GM12878 (cell line): Measurements from ENCODE around the gene SSTR4. TPM values are rescaled to one million over a fixed set of nuclear protein-coding genes. Genes with fewer than 3 reads are reported as not detected.

ENCODE experiments used
- ATAC-seq: fragments of 200-7000 bp; cut with Tn5 transposase; 3 replicates; pipeline ENCODE4 v1.9.1; 2020; ENCODE audit warnings: mild to moderate bottlenecking, moderate library complexity
- BruUV-seq: library from RNA; stranded (reverse); fragments of 400-500 nt; replicated peaks from 2 replicates; lab custom pipeline; 2021; lab: Mats Ljungman, UMichigan
- CTCF ChIA-PET: fragments of 300-600 bp; sonication (Branson Sonifier 250); formaldehyde crosslinking; extraction: SDS; loops from one replicate; lab custom pipeline; 2021; ENCODE audit warnings: inconsistent platforms; lab: Yijun Ruan, JAX
- POLR2A ChIA-PET: fragments of 350-600 bp; formaldehyde crosslinking; extraction: SDS; loops from one replicate; lab custom pipeline; 2021; ENCODE audit warnings: inconsistent platforms; lab: Charles Lee
- RAD21 ChIA-PET: fragments of 300-600 bp; sonication (Branson Sonifier 250); formaldehyde crosslinking; loops from one replicate; lab custom pipeline; 2023; ENCODE audit warnings: antibody characterized with exemption; ENCODE audit not compliant: unreplicated experiment; lab: Charles Lee
- SMC1A ChIA-PET: fragments of 300-600 bp; sonication (Branson Sonifier 250); formaldehyde crosslinking; loops from one replicate; lab custom pipeline; 2023; ENCODE audit not compliant: unreplicated experiment, uncharacterized antibody; lab: Charles Lee
- DNase-seq: peaks from one replicate; pipeline ENCODE4 v3.0.0-alpha.2; 2011; ENCODE audit warnings: low read depth, low spot score
- FAIRE-seq: peaks from 3 replicates; lab custom pipeline; 2011; peaks lifted over from hg19 to GRCh38; lab: Jason Lieb, UNC
- H2AFZ ChIP-seq: 2 replicates; pipeline ENCODE4 v1.6.0; 2011; ENCODE audit warnings: low read depth, low read length, control low read depth; ENCODE audit not compliant: control insufficient read depth
- H3K27ac ChIP-seq: 2 replicates; pipeline ENCODE4 v1.5.1; 2011; ENCODE audit warnings: control low read depth; ENCODE audit not compliant: control insufficient read depth, insufficient read depth
- H3K27me3 ChIP-seq, 2 experiments: replicated peaks in 1 of 2; 2 replicates each; pipeline versions ENCODE4 v1.6.0 to v1.6.1; 2011; ENCODE audit warnings: low read length in 1 of 2; ENCODE audit not compliant: control insufficient read depth in 2 of 2, insufficient read depth in 2 of 2
- H3K36me3 ChIP-seq, 2 experiments: 2 replicates each; pipeline ENCODE4 v1.5.1; 2011; ENCODE audit warnings: low read length in 1 of 2; ENCODE audit not compliant: control insufficient read depth in 2 of 2, insufficient read depth in 2 of 2
- H3K4me1 ChIP-seq: 2 replicates; pipeline ENCODE4 v1.6.1; 2011; ENCODE audit warnings: mild to moderate bottlenecking, low read length, moderate library complexity, mixed read lengths; ENCODE audit not compliant: control insufficient read depth, insufficient read depth
- H3K4me2 ChIP-seq: 2 replicates; pipeline ENCODE4 v1.6.0; 2011; ENCODE audit warnings: control low read depth; ENCODE audit not compliant: control insufficient read depth, insufficient read depth
- H3K4me3 ChIP-seq: fragments of 200-600 bp; sonication (generic); 2 replicates; pipeline ENCODE4 v1.5.1; 2016
- H3K79me2 ChIP-seq: 2 replicates; pipeline ENCODE4 v1.6.0; 2011; ENCODE audit warnings: low read length; ENCODE audit not compliant: control insufficient read depth, insufficient read depth
- H3K9ac ChIP-seq: 2 replicates; pipeline ENCODE4 v1.8.0; 2011; ENCODE audit warnings: low read length, control low read depth, mixed read lengths; ENCODE audit not compliant: control insufficient read depth, insufficient read depth
- H3K9me3 ChIP-seq: replicated peaks from 3 replicates; pipeline ENCODE4 v1.5.1; 2011; ENCODE audit warnings: mild to moderate bottlenecking, low read length; ENCODE audit not compliant: control insufficient read depth, insufficient read depth
- H4K20me1 ChIP-seq: 2 replicates; pipeline ENCODE4 v1.6.0; 2011; ENCODE audit not compliant: control insufficient read depth, insufficient read depth
- CBFB ChIP-seq: IDR thresholded peaks from 2 replicates; pipeline ENCODE4 v1.6.1; 2016; ENCODE audit warnings: antibody characterized with exemption, low read depth
- CREM ChIP-seq: IDR thresholded peaks from 2 replicates; pipeline ENCODE4 v1.6.1; 2014; ENCODE audit warnings: antibody characterized with exemption, low read depth
- DPF2 ChIP-seq: fragments of 450-650 bp; IDR thresholded peaks from 2 replicates; pipeline ENCODE4 v1.6.1; 2017; ENCODE audit warnings: mild to moderate bottlenecking
- FOXK2 ChIP-seq: fragments of 450-650 bp; IDR thresholded peaks from 2 replicates; pipeline ENCODE4 v1.6.1; 2017; ENCODE audit warnings: mild to moderate bottlenecking, moderate library complexity
- IKZF1 ChIP-seq: fragments of 450-650 bp; conservative IDR thresholded peaks from 2 replicates; pipeline ENCODE4 v1.6.1; 2017; ENCODE audit warnings: antibody characterized with exemption, mild to moderate bottlenecking
- IRF4 ChIP-seq: IDR thresholded peaks from 2 replicates; pipeline ENCODE4 v1.6.1; 2011; ENCODE audit warnings: low read depth, low read length
- JUNB ChIP-seq: IDR thresholded peaks from 2 replicates; pipeline ENCODE4 v1.6.1; 2016; ENCODE audit warnings: antibody characterized with exemption, mild to moderate bottlenecking
- KDM1A ChIP-seq: fragments of 200-600 bp; sonication (generic); IDR thresholded peaks from 2 replicates; pipeline ENCODE4 v1.6.1; 2016; ENCODE audit warnings: borderline replicate concordance
- MTA2 ChIP-seq: fragments of 450-650 bp; IDR thresholded peaks from 2 replicates; pipeline ENCODE4 v1.6.1; 2016; ENCODE audit warnings: low read depth, mild to moderate bottlenecking, moderate library complexity
- MXI1 ChIP-seq: fragments of 150-350 bp; IDR thresholded peaks from 2 replicates; pipeline ENCODE4 v1.6.1; 2011; ENCODE audit warnings: low read depth, mild to moderate bottlenecking, inconsistent platforms, low read length, improper control_type of control experiment
- PAX8 ChIP-seq: fragments of 450-650 bp; IDR thresholded peaks from 2 replicates; pipeline ENCODE4 v1.6.1; 2017; ENCODE audit warnings: mild to moderate bottlenecking, moderate library complexity
- POU2F2 ChIP-seq: IDR thresholded peaks from 3 replicates; pipeline ENCODE4 v1.6.1; 2011; ENCODE audit warnings: low read depth, mild to moderate bottlenecking, low read length, borderline replicate concordance
- RAD21 ChIP-seq: IDR thresholded peaks from 2 replicates; pipeline ENCODE4 v1.6.1; 2011; ENCODE audit warnings: mild to moderate bottlenecking, low read depth, low read length, moderate library complexity; ENCODE audit not compliant: insufficient read depth
- RCOR1 ChIP-seq: conservative IDR thresholded peaks from 2 replicates; pipeline ENCODE4 v1.6.1; 2012; ENCODE audit warnings: low read depth, low read length, improper control_type of control experiment
- SMAD5 ChIP-seq: IDR thresholded peaks from 2 replicates; pipeline ENCODE4 v1.6.1; 2016; ENCODE audit warnings: antibody characterized with exemption, low read depth
- SMC3 ChIP-seq: IDR thresholded peaks from 2 replicates; pipeline ENCODE4 v1.6.1; 2011; ENCODE audit warnings: low read length, improper control_type of control experiment, borderline replicate concordance
- ZNF384 ChIP-seq: IDR thresholded peaks from 2 replicates; pipeline ENCODE4 v1.6.1; 2012; ENCODE audit warnings: low read depth, mild to moderate bottlenecking, low read length, improper control_type of control experiment, borderline replicate concordance
- WGBS: methylation state at CpG from one replicate; pipeline ENCODE4 v1.1.6; 2016; ENCODE audit warnings: low lambda C conversion rate; ENCODE audit not compliant: insufficient replicate concordance, insufficient coverage; ENCODE audit errors: missing lambda C conversion rate; 5-methylcytosine and 5-hydroxymethylcytosine counted together
- in situ Hi-C: fragments of 300-500 bp; cut with MboI; formaldehyde crosslinking; loops from 9 replicates; pipeline ENCODE4 v1.14.3; 2018; ENCODE audit warnings: mixed read lengths
- intact Hi-C: fragments of 100-400 bp; cut with micrococcal nuclease; formaldehyde crosslinking; loops from one replicate; pipeline ENCODE4 v1.14.2; 2022; ENCODE audit not compliant: unreplicated experiment
- polyA plus RNA-seq, 11 experiments: library from polyadenylated mRNA; depleted of rRNA in 4 of 11; unstranded in 6 of 11; stranded (reverse) in 5 of 11; fragments of >200 nt; fragmentation: Nextera tagmentation in 4 of 11; fragmentation: Illumina TruSeq in 1 of 11; extraction: Ambion mirVana in 4 of 11; extraction: Trizol in 1 of 11; gene quantifications; 1 replicate in 1 of 11; 2 replicates in 10 of 11; pipeline versions ENCODE4 v1.2.1 to v1.2.3, GENCODE V29; 2011 to 2016; ENCODE audit warnings: inconsistent platforms in 2 of 11, missing spikeins in 2 of 11, low read depth in 1 of 11
- total RNA-seq, 4 experiments: library from RNA; depleted of rRNA in 3 of 4; stranded (reverse); fragments of >200 nt in 3 of 4; fragmentation: Illumina TruSeq in 1 of 4; extraction: Trizol in 1 of 4; gene quantifications; 2 replicates each; pipeline versions ENCODE4 v1.2.1 to v1.2.3, GENCODE V29; 2013 to 2021
- TF ChIP-seq, protein P1 (sequence below): fragments of 150-350 bp; IDR thresholded peaks from 2 replicates; pipeline ENCODE4 v1.6.1; 2016; ENCODE audit warnings: low read depth, low read length
- TF ChIP-seq, protein P2 (sequence below): IDR thresholded peaks from 2 replicates; pipeline ENCODE4 v1.6.1; 2012; ENCODE audit warnings: mild to moderate bottlenecking, low read depth, low read length

Gene SSTR4
- total and polyA plus RNA-seq, 10 of the 15 experiments (the other 5 are each of a cell fraction or from before 2014, with no cell fraction given), result not detected

- Histone ChIP-seq H3K27me3 (no peaks in the 10 kb centered on the region), H2AFZ (no peak overlapping the region), H4K20me1 (no peaks in the 10 kb centered on the region), H3K9me3 (no peaks in the 10 kb centered on the region), H3K4me1 (no peaks in the 10 kb centered on the region), H3K27ac (no peak overlapping the region), H3K4me3 (no peak overlapping the region), H3K36me3 (no peaks in the 10 kb centered on the region), H3K4me2 (no peak overlapping the region), H3K79me2 (no peaks in the 10 kb centered on the region), H3K9ac (no peak overlapping the region)
- ChIA-PET POLR2A (interaction anchor here (1.2 kb wide), 1 partner anchor 75 kb away, joined by 3 read pairs; no protein-coding TSS in a partner anchor), CTCF (interaction anchor here (0.6 to 3.8 kb wide), 3 partner anchors 11 to 17 kb away, joined by 3 to 15 read pairs (median 8); no protein-coding TSS in a partner anchor), RAD21 (interaction anchor here (1.0 to 1.5 kb wide), 3 partner anchors 11 to 28 kb away, joined by 3 to 4 read pairs (median 3); no protein-coding TSS in a partner anchor), SMC1A (interaction anchor here (1.4 to 1.5 kb wide), 2 partner anchors 11 to 133 kb away, joined by 4 read pairs; no protein-coding TSS in a partner anchor)
- in situ Hi-C loops, result no loop called here
- intact Hi-C loops, result no loop called here
- DNase-seq (no peak), FAIRE-seq (peak; percentile 27), ATAC-seq (peak; percentile 63)
- WGBS, result 27% methylated on average over 1 of the region's 1 CpG
- no TSS peak for BruUV-seq
- TF ChIP-seq RCOR1 (no peak), IRF4 (0 out of 2 replicates have a peak, but pooled peaks have one; percentile 27), ZNF384 (no peak), IKZF1 (0 out of 2 replicates have a peak, but pooled peaks have one; percentile 21), CBFB (no peak), JUNB (peak; percentile 78), PAX8 (no peak), FOXK2 (no peak), DPF2 (no peak), MXI1 (no peak), KDM1A (no peak), SMC3 (no peak), POU2F2 (no peak), SMAD5 (no peak), MTA2 (peak; percentile 80), RAD21 (no peak), CREM (no peak)
- TF ChIP-seq, protein P1, sequence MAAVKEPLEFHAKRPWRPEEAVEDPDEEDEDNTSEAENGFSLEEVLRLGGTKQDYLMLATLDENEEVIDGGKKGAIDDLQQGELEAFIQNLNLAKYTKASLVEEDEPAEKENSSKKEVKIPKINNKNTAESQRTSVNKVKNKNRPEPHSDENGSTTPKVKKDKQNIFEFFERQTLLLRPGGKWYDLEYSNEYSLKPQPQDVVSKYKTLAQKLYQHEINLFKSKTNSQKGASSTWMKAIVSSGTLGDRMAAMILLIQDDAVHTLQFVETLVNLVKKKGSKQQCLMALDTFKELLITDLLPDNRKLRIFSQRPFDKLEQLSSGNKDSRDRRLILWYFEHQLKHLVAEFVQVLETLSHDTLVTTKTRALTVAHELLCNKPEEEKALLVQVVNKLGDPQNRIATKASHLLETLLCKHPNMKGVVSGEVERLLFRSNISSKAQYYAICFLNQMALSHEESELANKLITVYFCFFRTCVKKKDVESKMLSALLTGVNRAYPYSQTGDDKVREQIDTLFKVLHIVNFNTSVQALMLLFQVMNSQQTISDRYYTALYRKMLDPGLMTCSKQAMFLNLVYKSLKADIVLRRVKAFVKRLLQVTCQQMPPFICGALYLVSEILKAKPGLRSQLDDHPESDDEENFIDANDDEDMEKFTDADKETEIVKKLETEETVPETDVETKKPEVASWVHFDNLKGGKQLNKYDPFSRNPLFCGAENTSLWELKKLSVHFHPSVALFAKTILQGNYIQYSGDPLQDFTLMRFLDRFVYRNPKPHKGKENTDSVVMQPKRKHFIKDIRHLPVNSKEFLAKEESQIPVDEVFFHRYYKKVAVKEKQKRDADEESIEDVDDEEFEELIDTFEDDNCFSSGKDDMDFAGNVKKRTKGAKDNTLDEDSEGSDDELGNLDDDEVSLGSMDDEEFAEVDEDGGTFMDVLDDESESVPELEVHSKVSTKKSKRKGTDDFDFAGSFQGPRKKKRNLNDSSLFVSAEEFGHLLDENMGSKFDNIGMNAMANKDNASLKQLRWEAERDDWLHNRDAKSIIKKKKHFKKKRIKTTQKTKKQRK, result no peak
- TF ChIP-seq, protein P2, sequence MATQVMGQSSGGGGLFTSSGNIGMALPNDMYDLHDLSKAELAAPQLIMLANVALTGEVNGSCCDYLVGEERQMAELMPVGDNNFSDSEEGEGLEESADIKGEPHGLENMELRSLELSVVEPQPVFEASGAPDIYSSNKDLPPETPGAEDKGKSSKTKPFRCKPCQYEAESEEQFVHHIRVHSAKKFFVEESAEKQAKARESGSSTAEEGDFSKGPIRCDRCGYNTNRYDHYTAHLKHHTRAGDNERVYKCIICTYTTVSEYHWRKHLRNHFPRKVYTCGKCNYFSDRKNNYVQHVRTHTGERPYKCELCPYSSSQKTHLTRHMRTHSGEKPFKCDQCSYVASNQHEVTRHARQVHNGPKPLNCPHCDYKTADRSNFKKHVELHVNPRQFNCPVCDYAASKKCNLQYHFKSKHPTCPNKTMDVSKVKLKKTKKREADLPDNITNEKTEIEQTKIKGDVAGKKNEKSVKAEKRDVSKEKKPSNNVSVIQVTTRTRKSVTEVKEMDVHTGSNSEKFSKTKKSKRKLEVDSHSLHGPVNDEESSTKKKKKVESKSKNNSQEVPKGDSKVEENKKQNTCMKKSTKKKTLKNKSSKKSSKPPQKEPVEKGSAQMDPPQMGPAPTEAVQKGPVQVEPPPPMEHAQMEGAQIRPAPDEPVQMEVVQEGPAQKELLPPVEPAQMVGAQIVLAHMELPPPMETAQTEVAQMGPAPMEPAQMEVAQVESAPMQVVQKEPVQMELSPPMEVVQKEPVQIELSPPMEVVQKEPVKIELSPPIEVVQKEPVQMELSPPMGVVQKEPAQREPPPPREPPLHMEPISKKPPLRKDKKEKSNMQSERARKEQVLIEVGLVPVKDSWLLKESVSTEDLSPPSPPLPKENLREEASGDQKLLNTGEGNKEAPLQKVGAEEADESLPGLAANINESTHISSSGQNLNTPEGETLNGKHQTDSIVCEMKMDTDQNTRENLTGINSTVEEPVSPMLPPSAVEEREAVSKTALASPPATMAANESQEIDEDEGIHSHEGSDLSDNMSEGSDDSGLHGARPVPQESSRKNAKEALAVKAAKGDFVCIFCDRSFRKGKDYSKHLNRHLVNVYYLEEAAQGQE, result no peak
Measured at GRCh38 chr20:23068283-23068682, 33.2 kb downstream of the SSTR4 start.
